SK-N-MC (cell line): Measurements from ENCODE around the gene KIF3C.
"Not testable (repeated sequence)": the region's sequence is repeated elsewhere in the genome, so short reads cannot be mapped to it uniquely, and the experiment has no call there.

Experiments
- DNase-seq: peaks from one replicate; pipeline ENCODE4 v3.0.0-alpha.2; 2011; ENCODE audit warnings: low read depth, low spot score
- H3K27ac ChIP-seq: fragments of 200-600 bp; sonication (generic); 2 replicates; pipeline ENCODE4 v1.5.1; 2016; ENCODE audit warnings: mixed run types
- H3K36me3 ChIP-seq: fragments of 200-600 bp; sonication (generic); 2 replicates; pipeline ENCODE4 v1.6.1; 2017; ENCODE audit warnings: antibody characterized with exemption, low read length, mixed read lengths; ENCODE audit not compliant: insufficient read depth
- H3K4me3 ChIP-seq: fragments of 200-600 bp; sonication (generic); 2 replicates; pipeline ENCODE4 v1.5.1; 2016
- H3K9ac ChIP-seq: fragments of 200-600 bp; sonication (generic); 2 replicates; pipeline ENCODE4 v1.8.0; 2017; ENCODE audit warnings: mixed run types, mixed read lengths; ENCODE audit not compliant: insufficient read length
- H3K9me3 ChIP-seq: fragments of 200-600 bp; sonication (generic); 2 replicates; pipeline ENCODE4 v1.6.1; 2017; ENCODE audit warnings: low read depth, mild to moderate bottlenecking, antibody characterized with exemption, low read length, moderate library complexity, mixed read lengths
- EZH2 ChIP-seq: fragments of 200-600 bp; sonication (generic); IDR thresholded peaks from one replicate; pipeline ENCODE4 v1.6.1; 2017; ENCODE audit warnings: antibody characterized with exemption
- FOXP2 ChIP-seq: optimal IDR thresholded peaks from 2 replicates; pipeline ENCODE3; 2011; ENCODE audit warnings: mild to moderate bottlenecking, moderate library complexity; ENCODE audit not compliant: insufficient read depth; ENCODE audit errors: extremely low read length, control extremely low read depth
- POLR2AphosphoS5 ChIP-seq: IDR thresholded peaks from 2 replicates; pipeline ENCODE4 v1.6.1; 2012; ENCODE audit warnings: mild to moderate bottlenecking, low read depth, low read length, borderline replicate concordance

The KIF3C gene

DNA sequence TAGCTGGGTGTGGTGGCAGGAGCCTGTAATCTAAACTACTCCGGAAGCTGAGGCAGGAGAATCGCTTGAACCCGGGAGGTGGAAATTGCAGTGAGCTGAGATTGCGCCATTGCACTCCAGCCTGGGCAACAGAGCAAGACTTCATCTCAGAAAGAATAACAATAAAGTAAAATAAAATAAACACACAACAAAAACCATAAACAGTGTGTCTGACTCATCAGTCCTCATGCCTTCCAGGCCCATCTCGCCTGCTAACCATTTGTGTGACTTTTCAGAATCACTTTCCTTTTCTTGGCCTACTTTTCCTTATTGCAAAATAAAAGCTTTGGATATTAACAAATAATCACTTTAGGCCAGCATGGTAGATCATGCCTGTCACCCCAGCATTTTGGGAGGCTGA, 62.0 kb downstream of the KIF3C start:
- Histone ChIP-seq H3K27ac (no peak overlapping the region), H3K9me3 (no peaks in the 10 kb centered on the region), H3K36me3 (no peaks in the 10 kb centered on the region), H3K9ac (no peak overlapping the region), H3K4me3 (no peak overlapping the region)
- TF ChIP-seq POLR2AphosphoS5: no peak
- no peak for TF ChIP-seq EZH2
- no peak for TF ChIP-seq FOXP2
- DNase-seq: no peak

GRCh38 chr2:25917832-25918231, 64.5 kb downstream of the KIF3C start:
- no peak overlapping the region for H3K9ac ChIP-seq

DNA sequence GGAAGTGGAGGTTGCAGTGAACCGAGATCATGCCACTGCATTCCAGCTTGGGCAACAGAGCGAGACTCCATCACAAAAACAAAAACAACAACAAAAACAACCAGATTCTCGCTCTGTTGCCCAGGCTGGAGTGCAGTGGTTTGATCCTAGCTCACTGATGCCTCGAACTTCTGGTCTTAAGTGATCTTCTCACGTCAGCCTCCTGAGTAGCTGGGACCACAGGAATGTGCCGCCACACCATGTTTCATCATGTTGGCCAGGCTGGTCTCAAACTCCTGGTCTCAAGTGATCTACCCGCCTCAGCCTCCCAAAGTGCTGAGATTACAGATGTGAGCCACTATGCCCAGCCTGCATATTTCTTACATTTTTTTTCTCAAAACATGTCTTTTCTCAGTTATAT, 64.9 kb downstream of the KIF3C start:
- not testable (repeated sequence) for H3K4me3 ChIP-seq, DNase-seq, H3K9ac ChIP-seq, H3K27ac ChIP-seq, H3K9me3 ChIP-seq, H3K36me3 ChIP-seq

More at GRCh38 chr2:25917832-25918231, 64.5 kb downstream of the KIF3C start:
- Histone ChIP-seq H3K27ac (no peak overlapping the region), H3K36me3 (no peaks in the 10 kb centered on the region), H3K4me3 (no peak overlapping the region), H3K9me3 (no peaks in the 10 kb centered on the region)
- TF ChIP-seq EZH2 (no peak), POLR2AphosphoS5 (no peak), FOXP2 (no peak)
- DNase-seq: no peak

DNA sequence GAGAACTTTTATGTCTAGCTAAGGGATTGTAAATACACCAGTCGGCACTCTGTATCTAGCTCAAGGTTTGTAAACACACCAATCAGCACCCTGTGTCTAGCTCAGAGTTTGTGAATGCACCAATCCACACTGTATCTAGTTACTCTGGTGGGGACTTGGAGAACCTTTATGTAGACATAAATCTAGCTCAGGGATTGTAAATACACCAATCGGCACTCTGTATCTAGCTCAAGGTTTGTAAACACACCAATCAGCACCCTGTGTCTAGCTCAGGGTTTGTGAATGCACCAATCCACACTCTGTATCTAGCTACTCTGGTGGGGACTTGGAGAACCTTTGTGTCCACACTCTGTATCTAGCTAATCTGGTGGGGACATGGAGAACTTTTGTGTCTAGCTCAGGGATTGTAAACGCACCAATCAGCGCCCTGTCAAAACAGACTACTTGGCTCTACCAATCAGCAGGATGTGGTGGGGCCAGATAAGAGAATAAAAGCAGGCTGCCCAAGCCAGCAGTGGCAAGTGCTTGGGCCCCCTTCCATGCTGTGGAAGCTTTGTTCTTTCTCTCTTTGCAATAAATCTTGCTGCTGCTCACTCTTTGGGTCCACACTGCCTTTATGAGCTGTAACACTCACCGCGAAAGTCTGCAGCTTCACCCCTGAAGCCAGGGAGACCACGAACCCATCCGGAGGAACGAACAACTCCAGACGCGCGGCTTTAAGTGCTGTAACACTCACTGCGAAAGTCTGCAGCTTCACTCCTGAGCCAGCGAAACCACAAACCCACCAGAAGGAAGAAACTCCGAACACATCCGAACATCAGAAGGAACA, 66.1 kb downstream of the KIF3C start:
- not testable (repeated sequence) for H3K9me3 ChIP-seq, H3K9ac ChIP-seq, H3K27ac ChIP-seq, DNase-seq, H3K36me3 ChIP-seq, H3K4me3 ChIP-seq

DNA sequence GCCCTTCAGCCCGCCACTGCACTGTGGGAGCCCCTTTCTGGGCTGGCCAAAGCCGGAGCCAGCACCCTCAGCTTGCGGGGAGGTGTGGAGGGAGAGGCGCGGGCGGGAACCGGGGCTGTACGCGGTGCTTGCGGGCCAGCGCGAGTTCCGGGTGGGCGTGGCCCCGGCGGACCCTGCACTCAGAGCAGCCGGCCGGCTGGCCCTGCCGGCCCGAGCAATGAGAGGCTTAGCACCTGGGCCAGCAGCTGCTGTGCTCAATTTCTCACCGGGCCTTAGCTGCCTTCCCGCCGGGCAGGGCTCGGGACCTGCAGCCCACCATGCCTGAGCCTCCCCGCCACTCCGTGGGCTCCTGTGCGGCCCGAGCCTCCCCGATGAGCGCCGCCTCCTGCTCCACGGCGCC, 66.9 kb downstream of the KIF3C start:
- H3K4me3 ChIP-seq, DNase-seq, H3K36me3 ChIP-seq, H3K9me3 ChIP-seq, H3K9ac ChIP-seq, H3K27ac ChIP-seq: not testable (repeated sequence)

DNA sequence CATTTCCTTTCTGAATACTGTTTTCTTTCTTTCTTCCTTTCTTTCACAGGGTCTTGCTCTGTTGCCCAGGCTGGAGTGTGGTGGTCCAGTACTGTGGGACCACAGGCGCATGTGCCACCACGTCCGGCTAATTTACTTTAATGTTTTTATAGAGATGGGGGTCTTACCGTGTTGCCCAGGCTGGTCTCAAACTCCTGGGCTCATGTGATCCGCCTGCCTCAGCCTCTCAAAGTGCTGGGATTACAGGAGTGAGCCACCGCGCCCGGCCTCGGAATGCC, 68.7 kb downstream of the KIF3C start:
- H3K9me3 ChIP-seq, DNase-seq, H3K36me3 ChIP-seq, H3K9ac ChIP-seq: not testable (repeated sequence)
- Histone ChIP-seq H3K27ac (peak overlapping the region; percentile 84), H3K4me3 (peak overlapping the region; percentile 75)

GRCh38 chr2:25912851-25913695, 69.2 kb downstream of the KIF3C start:
- H3K4me3 ChIP-seq: peak overlapping the region; percentile 75
- DNase-seq: peak; percentile 16
- TF ChIP-seq EZH2 (no peak), FOXP2 (no peak), POLR2AphosphoS5 (no peak)
- H3K36me3 ChIP-seq: no peaks in the 10 kb centered on the region
- no peaks in the 10 kb centered on the region for H3K9me3 ChIP-seq
- H3K9ac ChIP-seq: no peak overlapping the region
- peak overlapping the region; percentile 84 for H3K27ac ChIP-seq

GRCh38 chr2:25909574-25909973, 72.7 kb downstream of the KIF3C start:
- H3K9me3 ChIP-seq, H3K9ac ChIP-seq, H3K36me3 ChIP-seq, DNase-seq, H3K4me3 ChIP-seq, H3K27ac ChIP-seq: not testable (repeated sequence)

GRCh38 chr2:25905126-25905525, 77.2 kb downstream of the KIF3C start:
- H3K9ac ChIP-seq: no peak overlapping the region
- H3K36me3 ChIP-seq: no peaks in the 10 kb centered on the region
- no peak for DNase-seq
- no peaks in the 10 kb centered on the region for H3K9me3 ChIP-seq
- no peak overlapping the region for H3K4me3 ChIP-seq
- H3K27ac ChIP-seq: peak overlapping the region; percentile 72
- TF ChIP-seq EZH2 (no peak), POLR2AphosphoS5 (no peak), FOXP2 (no peak)
